Muscle of leg (tissue), 11 donors: ENCODE measurements around the gene ARFGAP3. TPM values are rescaled to one million over a fixed set of nuclear protein-coding genes. Genes with fewer than 3 reads are reported as not detected.

Experiments
- DNase-seq: peaks from one replicate; pipeline ENCODE4 v3.0.0; 2013
- H3K27ac ChIP-seq: one replicate; pipeline ENCODE4 v1.5.1; 2013; ENCODE audit warnings: mild to moderate bottlenecking, low read length, control low read depth
- H3K27me3 ChIP-seq: one replicate; pipeline ENCODE4 v1.6.1; 2013; ENCODE audit warnings: low read length; ENCODE audit not compliant: control insufficient read depth, insufficient read depth
- H3K36me3 ChIP-seq: one replicate; pipeline ENCODE4 v1.6.1; 2013; ENCODE audit warnings: low read length; ENCODE audit not compliant: control insufficient read depth, insufficient read depth
- H3K4me1 ChIP-seq: one replicate; pipeline ENCODE4 v1.6.1; 2013; ENCODE audit warnings: low read length; ENCODE audit not compliant: control insufficient read depth, insufficient read depth
- H3K4me3 ChIP-seq: one replicate; pipeline ENCODE4 v1.5.1; 2013; ENCODE audit warnings: low read length, control low read depth
- H3K9me3 ChIP-seq: replicated peaks from 2 replicates; pipeline ENCODE4 v1.6.1; 2013; ENCODE audit warnings: low read depth, low read length; ENCODE audit not compliant: control insufficient read depth
- WGBS: methylation state at CpG from one replicate; pipeline ENCODE4 v1.1.5; 2013; ENCODE audit warnings: missing lambda C conversion rate; ENCODE audit not compliant: insufficient coverage; 5-methylcytosine and 5-hydroxymethylcytosine counted together
- polyA plus RNA-seq, 8 donors: library from polyadenylated mRNA; unstranded; fragments of 120-200 nt; gene quantifications; one replicate each; pipeline versions ENCODE4 v1.2.1 to v1.2.3, GENCODE V29; 2013; ENCODE audit warnings: inconsistent platforms in 1 of 8, low replicate concordance in 1 of 8; ENCODE audit not compliant: insufficient read length in 8 of 8, insufficient read depth in 1 of 8
- total RNA-seq: library from RNA; stranded (reverse); fragments of 120-200 nt; gene quantifications from one replicate; pipeline ENCODE4 v1.2.4, GENCODE V29; 2013

The ARFGAP3 gene
- total and polyA plus RNA-seq, 9 donors: 32.2 to 48.3 (median 37.4) TPM

GRCh38 chr22:42866100-42866499 is 9.0 kb upstream of the ARFGAP3 start:
- H3K4me3 ChIP-seq: no peak overlapping the region
- no peak overlapping the region for H3K27ac ChIP-seq
- no peaks in the 10 kb centered on the region for H3K27me3 ChIP-seq
- H3K36me3 ChIP-seq: peaks cover 7% of the 10 kb centered on the region
- 94% methylated on average over 7 of the region's 7 CpGs for WGBS
- H3K9me3 ChIP-seq: no peaks in the 10 kb centered on the region
- no peak for DNase-seq
- peaks cover 25% of the 10 kb centered on the region for H3K4me1 ChIP-seq

- peaks cover 25% of the 10 kb centered on the region for H3K4me1 ChIP-seq
- DNase-seq: no peak
- no peak overlapping the region for H3K4me3 ChIP-seq
- H3K27ac ChIP-seq: no peak overlapping the region
- H3K9me3 ChIP-seq: no peaks in the 10 kb centered on the region
- no peaks in the 10 kb centered on the region for H3K27me3 ChIP-seq
- 96% methylated on average over 7 of the region's 8 CpGs for WGBS
- H3K36me3 ChIP-seq: peaks cover 5% of the 10 kb centered on the region
These were observed 8.5 kb upstream of the ARFGAP3 start for GRCh38 chr22:42865536-42865935.

- Histone ChIP-seq H3K27ac (no peak overlapping the region), H3K4me1 (peaks cover 11% of the 10 kb centered on the region), H3K9me3 (no peaks in the 10 kb centered on the region), H3K4me3 (no peak overlapping the region), H3K36me3 (no peaks in the 10 kb centered on the region), H3K27me3 (no peaks in the 10 kb centered on the region)
- DNase-seq: no peak
- 40% methylated on average over 1 of the region's 4 CpGs for WGBS
These were observed 6.4 kb upstream of the ARFGAP3 start for GRCh38 chr22:42863349-42863961.

- no peaks in the 10 kb centered on the region for H3K27me3 ChIP-seq
- H3K4me3 ChIP-seq: no peak overlapping the region
- H3K27ac ChIP-seq: no peak overlapping the region
- no peaks in the 10 kb centered on the region for H3K36me3 ChIP-seq
- no peak for DNase-seq
- peaks cover 16% of the 10 kb centered on the region for H3K4me1 ChIP-seq
- peaks cover 3% of the 10 kb centered on the region for H3K9me3 ChIP-seq
- 90% methylated on average over 4 of the region's 7 CpGs for WGBS
These were observed 5.1 kb upstream of the ARFGAP3 start for GRCh38 chr22:42862045-42862734.

GRCh38 chr22:42860968-42861367 is 3.9 kb upstream of the ARFGAP3 start:
- Histone ChIP-seq H3K9me3 (peaks cover 3% of the 10 kb centered on the region), H3K27ac (no peak overlapping the region), H3K36me3 (no peaks in the 10 kb centered on the region), H3K27me3 (no peaks in the 10 kb centered on the region), H3K4me3 (no peak overlapping the region), H3K4me1 (peaks cover 16% of the 10 kb centered on the region)
- peak; percentile 54 for DNase-seq
- 67% methylated on average over 1 of the region's 4 CpGs for WGBS

GRCh38 chr22:42857845-42858481 is 890 bp upstream of the ARFGAP3 start:
- DNase-seq: peak; percentile 52
- Histone ChIP-seq H3K4me1 (peaks cover 24% of the 10 kb centered on the region), H3K27ac (no peak overlapping the region)

GRCh38 chr22:42856179-42856864 is 751 bp downstream of the ARFGAP3 start:
- peak; percentile 74 for DNase-seq
- H3K27me3 ChIP-seq: no peaks in the 10 kb centered on the region
- peaks cover 8% of the 10 kb centered on the region for H3K36me3 ChIP-seq
- H3K27ac ChIP-seq: peak overlapping the region; percentile 97
- peak overlapping the region; percentile 94 for H3K4me3 ChIP-seq
- H3K4me1 ChIP-seq: peaks cover 24% of the 10 kb centered on the region
- 0% methylated on average over 34 of the region's 44 CpGs for WGBS
- H3K9me3 ChIP-seq: peaks cover 3% of the 10 kb centered on the region

More at GRCh38 chr22:42857845-42858481, 890 bp upstream of the ARFGAP3 start:
- peaks cover 3% of the 10 kb centered on the region for H3K9me3 ChIP-seq
- 97% methylated on average over 11 of the region's 14 CpGs for WGBS
- H3K27me3 ChIP-seq: no peaks in the 10 kb centered on the region
- peaks cover 6% of the 10 kb centered on the region for H3K36me3 ChIP-seq
- no peak overlapping the region for H3K4me3 ChIP-seq

- Histone ChIP-seq H3K4me1 (peaks cover 21% of the 10 kb centered on the region), H3K4me3 (peak overlapping the region; percentile 94), H3K9me3 (peaks cover 3% of the 10 kb centered on the region), H3K27ac (peak overlapping the region; percentile 97), H3K27me3 (no peaks in the 10 kb centered on the region), H3K36me3 (peaks cover 10% of the 10 kb centered on the region)
- no CpG with 5 or more reads among the region's 4 CpGs for WGBS
- DNase-seq: no peak
These were observed 1.4 kb downstream of the ARFGAP3 start for GRCh38 chr22:42855721-42856120.

- no peak for DNase-seq
- no CpG with 5 or more reads among the region's 8 CpGs for WGBS
These were observed 1.9 kb downstream of the ARFGAP3 start for GRCh38 chr22:42855211-42855610.

More at GRCh38 chr22:42855211-42855610, 1.9 kb downstream of the ARFGAP3 start:
- H3K36me3 ChIP-seq: peaks cover 10% of the 10 kb centered on the region
- H3K4me3 ChIP-seq: no peak overlapping the region
- H3K9me3 ChIP-seq: peaks cover 3% of the 10 kb centered on the region
- H3K27me3 ChIP-seq: no peaks in the 10 kb centered on the region
- peaks cover 17% of the 10 kb centered on the region for H3K4me1 ChIP-seq
- H3K27ac ChIP-seq: no peak overlapping the region
